Urothelium cell line (cell line): ENCODE measurements around the gene SEMA3A.
"Not testable (repeated sequence)": the region's sequence is repeated elsewhere in the genome, so short reads cannot be mapped to it uniquely, and the experiment has no call there.

ENCODE experiments used
- DNase-seq: peaks from one replicate; pipeline ENCODE4 v3.0.0; 2011; ENCODE audit warnings: low spot score, mixed read lengths
- FAIRE-seq: peaks from 2 replicates; lab custom pipeline; 2011; peaks lifted over from hg19 to GRCh38; lab: Jason Lieb, UNC

The SEMA3A gene

DNA sequence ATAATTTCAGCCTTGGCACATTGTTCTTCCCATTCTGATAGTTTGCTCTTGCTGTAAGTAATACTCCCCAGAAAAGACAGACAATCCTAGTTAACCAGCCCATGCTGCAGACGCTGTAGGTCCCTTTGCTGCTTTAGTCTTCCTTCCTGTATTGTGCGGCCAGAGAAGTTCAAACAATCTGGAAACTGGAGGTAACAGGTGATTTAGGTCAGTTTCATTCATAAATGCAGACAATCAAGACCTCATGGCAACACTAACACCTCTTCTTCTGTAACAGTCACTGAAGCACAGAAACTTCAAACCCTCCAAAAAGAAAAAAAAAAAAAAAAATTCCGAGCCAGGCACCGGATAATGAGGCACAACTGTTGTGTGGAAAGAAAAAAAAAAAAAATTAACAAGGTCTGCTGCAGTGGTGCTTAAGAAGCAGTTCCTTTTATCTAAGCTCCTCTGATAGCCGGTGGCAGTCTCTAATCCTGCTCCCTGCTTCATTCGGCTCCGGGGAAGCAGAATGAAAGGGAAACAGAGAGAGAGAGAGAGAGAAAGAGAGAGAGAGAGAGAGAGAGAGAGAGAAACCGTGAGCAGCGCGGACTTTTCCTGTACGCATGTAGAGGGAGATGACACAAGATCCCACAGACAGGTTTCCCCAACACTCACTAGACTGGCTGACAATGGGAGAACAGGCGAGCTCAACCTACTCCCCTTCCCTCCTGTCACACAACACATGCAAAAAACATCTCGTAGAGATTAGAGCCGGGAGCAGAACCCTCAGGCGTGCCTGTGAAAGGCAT lies at the start of gene SEMA3A:
Gene SEMA3A, minus strand, starts transcription at position 306 of the 788 bp plus-strand sequence. Its CDS starts 203 bp downstream, at position 103.
- peak; percentile 74 for FAIRE-seq
- peak; percentile 80 for DNase-seq

GRCh38 chr7:84243037-84243436 lies 48.4 kb upstream of the SEMA3A start:
- not testable (repeated sequence) for DNase-seq, FAIRE-seq

DNA sequence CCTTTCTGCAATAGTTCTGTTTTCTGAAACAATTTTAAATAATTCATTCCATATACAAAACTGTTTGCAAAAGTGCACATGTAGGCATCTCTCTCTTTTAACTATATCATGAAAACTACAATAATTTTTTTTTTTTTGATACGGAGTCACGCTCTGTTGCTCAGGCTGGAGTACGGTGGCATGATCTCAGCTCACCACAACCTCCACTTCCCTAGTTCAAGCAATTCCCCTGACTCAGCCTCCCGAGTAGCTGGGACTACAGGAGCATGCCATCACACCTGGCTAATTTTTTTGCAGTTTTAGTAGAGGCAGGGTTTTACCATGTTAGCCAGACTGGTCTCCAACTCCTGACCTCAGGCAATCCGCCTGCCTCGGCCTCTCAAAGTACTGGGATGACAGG lies 44.0 kb upstream of the SEMA3A start:
- DNase-seq (no peak), FAIRE-seq (no peak)

DNA sequence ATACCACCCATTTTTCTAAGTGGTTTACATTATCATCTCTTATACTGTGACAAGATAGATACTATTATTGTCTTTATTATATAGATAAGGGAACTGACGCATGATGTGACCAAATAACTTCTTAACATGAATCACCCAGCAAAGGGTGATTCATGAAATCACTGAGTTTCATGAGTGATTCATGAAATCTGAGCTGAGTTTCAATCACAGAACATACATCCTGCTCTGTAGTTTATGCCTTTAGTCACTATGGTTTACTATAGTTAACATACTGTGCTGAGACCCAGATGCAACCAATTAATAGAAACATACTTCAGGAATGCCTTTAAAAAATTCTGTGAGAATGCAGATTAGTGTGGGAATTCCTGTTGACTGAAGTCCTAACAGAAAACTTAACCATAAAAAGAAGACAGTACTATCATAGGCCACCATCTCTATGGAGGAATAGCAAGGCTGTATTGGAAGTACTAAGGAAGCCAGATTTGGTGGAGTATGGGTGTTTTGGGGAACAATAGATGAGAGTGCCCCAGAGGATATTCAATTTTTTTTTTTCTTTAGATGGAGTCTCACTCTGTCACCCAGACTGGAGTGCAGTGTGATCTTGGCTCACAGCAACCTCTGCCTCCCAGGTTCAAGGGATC lies 43.1 kb upstream of the SEMA3A start:
- FAIRE-seq (no peak), DNase-seq (peak; percentile 66)

DNA sequence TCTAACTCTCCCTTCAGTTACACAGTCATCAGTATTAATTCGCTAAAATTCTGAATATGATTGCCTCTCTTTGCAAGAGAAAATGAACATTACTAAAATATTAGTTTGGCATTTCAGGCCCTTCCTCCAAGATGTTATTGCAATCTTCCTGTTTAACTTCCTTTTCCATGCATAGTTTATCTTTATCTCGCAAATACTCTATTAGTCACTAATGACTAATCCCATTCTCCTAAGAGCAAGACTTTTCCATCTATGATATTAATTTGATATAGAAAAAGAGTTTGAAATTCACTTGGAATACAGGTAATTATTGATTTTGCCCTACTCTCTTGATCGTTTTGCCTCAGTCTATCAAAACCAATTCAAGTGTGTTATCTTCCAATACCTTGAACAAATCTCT lies 41.8 kb upstream of the SEMA3A start:
- FAIRE-seq (no peak), DNase-seq (no peak)

DNA sequence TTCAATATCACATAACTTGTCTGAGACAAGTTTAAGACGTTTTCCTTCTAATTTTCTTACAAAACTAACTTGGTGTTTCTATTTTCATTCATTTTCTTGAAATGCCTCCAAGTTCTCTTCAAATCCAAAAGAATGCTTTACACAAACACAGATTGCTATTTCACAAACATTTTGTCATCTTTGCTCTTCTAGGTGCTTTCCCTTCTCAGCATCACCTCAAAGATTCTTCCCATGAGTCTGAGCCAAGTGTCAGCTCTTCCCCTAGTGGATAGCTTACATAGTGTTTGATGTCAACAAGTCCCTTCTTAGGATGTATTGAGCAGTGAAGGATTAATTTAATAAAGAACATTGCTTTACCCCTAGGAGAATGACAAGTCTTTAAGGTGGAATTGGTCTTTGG lies 38.1 kb upstream of the SEMA3A start:
- FAIRE-seq, result no peak
- no peak for DNase-seq

DNA sequence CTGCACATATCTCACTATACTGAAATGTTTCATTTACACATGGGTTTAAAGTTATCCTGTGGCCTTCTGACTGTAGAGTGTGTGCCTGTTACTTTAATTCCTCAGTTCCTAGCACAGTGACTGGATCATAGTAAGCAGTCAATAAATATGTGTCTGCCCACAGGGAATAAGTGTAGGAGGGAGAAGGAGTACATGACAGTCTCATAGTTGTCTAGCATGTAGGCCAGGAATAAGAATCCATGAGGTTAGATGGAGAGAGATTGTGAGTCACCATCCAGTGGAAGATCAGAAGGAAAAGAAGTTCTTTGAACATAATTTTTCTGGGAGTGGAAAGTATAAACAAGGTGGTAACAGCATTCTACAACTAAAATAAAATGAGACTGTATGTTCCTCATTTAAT lies 36.6 kb upstream of the SEMA3A start:
- FAIRE-seq (no peak), DNase-seq (no peak)

DNA sequence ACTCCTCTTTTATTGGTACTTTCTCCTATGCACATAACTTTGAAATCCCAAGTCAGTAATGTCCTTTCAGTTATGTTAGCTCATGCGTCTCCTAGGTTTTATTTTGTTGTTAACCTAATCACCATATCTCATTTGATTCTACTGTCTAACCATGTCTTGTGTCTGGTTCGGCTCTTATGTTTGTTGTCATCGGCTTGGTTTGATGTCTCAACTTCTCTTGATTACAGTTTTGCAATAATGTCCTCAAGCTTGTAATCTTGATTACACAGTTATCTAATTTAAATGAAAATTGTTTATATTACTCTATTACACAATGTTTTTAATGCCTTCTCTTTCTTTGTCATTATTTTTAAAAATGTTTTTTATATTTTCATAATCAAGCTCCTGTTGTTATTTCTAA lies 35.9 kb upstream of the SEMA3A start:
- FAIRE-seq, result no peak

DNA sequence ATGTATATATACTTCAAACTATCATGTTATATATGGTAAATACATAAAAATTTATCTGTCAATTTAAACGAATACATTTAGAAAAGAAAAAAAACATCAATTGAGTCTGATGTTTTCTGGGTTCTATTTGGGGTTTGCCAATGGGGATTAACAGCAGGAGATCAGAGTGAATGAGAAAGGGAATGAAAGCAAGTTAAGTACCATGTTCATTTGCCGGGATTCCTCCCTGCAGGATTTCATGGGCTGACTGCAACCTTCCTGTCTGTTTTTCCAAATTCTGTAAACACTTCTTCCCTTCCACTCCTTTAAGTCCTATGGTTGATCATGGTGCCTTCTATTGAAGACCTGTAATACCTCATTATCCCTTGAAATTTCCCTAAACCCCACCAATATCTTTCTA lies 33.9 kb upstream of the SEMA3A start:
- DNase-seq, result no peak
- peak; percentile 35 for FAIRE-seq

More for the DNA sequence above, 35.9 kb upstream of the SEMA3A start:
- no peak for DNase-seq

DNA sequence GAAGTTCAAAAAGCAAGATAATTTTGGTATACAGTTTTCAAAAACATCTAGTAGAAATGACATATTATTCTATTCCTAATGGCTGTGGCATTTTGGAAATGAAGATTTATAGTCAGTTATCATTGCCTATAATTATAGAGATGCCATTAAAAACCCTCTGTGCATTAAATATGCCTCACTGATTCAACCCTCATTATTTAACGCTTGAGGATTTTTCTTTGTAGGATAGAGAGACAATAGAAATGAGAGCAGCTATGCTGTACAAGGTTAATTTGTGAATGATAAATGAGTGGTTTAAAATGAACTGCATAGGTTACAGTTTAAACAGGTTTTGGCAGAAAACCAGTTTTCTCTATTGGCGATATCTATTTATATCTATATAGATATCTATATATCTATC lies 32.2 kb upstream of the SEMA3A start:
- DNase-seq, result no peak
- no peak for FAIRE-seq

- FAIRE-seq (no peak), DNase-seq (no peak)
These were observed 29.9 kb upstream of the SEMA3A start for GRCh38 chr7:84224505-84224904.

DNA sequence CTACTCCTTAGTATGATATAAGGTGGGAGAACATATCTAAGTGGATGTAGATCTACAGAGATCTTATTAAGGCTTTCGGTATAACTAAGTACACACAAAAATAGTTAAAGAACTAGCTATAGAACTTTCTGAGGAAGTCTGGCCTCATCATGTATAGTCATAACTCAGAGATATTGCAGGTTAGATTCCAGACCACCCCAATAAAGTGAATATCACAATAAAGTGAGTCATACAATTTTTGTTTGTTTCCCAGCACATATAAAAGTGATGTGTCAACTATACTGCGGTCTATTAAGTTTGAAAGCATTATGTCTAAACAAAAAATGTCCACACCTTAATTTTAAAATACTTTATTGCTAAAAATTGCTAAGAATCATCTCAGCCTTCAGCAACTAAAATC lies 24.7 kb upstream of the SEMA3A start:
- no peak for FAIRE-seq
- no peak for DNase-seq

GRCh38 chr7:84218681-84219080 lies 24.1 kb upstream of the SEMA3A start:
- FAIRE-seq (no peak), DNase-seq (no peak)

DNA sequence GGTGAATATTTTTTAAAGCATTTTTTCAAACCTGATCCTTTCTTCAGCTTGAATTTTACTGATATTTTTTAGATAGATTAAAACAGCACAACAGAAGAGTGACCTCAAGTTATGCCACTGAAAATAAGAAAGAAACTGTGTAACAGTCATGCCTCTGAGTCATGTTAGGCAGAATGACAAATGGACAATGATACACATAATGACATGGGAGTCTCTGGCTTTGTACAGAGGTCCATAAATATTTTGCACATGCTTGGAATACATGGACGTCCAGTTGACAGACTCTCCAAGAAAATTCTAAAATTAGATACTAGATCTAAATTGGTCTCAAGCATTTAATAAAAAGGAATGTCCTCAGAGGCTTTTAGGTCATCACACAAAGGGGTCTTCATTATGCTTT lies 21.9 kb upstream of the SEMA3A start:
- FAIRE-seq (no peak), DNase-seq (no peak)

GRCh38 chr7:84214757-84215156 lies 20.2 kb upstream of the SEMA3A start:
- not testable (repeated sequence) for FAIRE-seq, DNase-seq

DNA sequence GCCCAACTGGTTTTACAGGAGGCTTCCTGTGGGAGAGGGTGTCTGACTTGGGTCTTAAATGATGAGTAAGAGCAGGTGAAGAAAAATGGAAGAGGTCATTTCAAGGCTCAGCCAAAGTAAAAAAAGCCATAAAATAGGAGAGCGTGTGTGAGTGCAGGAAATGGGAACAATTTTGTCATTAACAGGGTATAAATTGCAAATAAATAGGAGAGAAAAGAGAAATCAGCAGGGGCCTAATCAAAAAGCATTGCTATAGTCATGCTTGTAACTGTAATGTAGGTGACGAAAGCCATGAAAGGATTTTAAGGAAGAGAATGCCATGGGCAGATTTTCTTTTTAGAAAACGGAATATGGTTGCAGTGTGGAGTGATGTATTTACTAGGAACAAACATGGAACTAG lies 15.7 kb upstream of the SEMA3A start:
- FAIRE-seq, result no peak
- DNase-seq, result no peak

GRCh38 chr7:84209006-84209405 lies 14.4 kb upstream of the SEMA3A start:
- no peak for FAIRE-seq
- no peak for DNase-seq

DNA sequence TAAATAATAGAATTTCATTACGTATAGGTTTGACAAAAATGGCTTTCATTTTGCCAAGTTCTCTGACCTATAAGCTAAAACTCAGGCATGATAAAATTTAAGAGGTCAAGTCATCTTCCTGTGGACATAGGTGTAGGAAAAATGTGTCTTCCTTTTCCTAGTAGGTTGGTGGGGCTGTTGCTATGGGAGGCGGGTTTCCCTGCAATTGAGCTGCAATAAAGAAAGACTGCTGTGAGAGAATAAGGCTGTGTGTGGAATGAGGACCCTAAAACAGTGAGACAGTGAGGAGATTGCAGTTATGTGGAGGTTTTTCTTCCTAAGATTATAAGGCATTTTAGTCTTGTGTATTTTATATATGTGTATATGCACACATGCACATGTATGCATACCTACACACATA lies 13.0 kb upstream of the SEMA3A start:
- FAIRE-seq (no peak), DNase-seq (no peak)

GRCh38 chr7:84207025-84207424 lies 12.4 kb upstream of the SEMA3A start:
- FAIRE-seq, result no peak
- DNase-seq, result no peak

DNA sequence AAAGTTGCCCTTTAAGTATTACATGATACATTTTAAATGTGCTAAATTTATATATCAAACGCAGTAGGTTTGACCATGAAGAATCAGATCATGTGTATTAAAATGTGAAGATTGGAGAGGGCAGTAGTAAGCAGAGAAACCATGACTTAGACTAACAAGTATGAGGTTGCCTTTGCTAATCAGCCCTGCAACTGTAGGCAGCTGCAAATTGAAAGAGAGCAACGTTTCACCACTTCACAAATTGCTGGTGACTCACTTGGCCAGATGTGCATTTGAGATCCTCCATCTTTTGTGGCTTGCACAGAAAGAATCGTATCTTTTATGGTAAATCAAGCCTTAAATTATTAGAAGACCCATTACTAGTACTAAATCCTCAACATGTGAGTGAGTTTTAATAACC lies 10.1 kb upstream of the SEMA3A start:
- FAIRE-seq (peak; percentile 59), DNase-seq (no peak)

DNA sequence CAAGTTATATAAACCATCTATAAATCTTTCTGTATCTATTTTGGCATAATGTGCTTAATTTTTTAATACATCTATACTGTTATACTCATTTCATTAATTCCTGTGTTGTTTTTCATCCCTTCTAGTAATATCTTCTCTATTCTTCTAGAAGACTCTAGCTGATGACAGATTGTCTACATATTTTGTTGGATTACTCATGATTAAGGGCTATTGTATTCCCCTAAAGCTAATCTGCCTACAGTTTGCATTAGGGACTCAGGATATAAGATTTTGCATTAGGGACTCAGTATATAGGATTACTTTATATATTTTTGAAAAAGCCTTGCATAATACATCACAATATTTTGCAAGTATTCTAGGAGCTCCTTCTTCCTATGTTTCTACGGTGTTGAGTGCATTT lies 8.3 kb upstream of the SEMA3A start:
- FAIRE-seq (no peak), DNase-seq (no peak)

DNA sequence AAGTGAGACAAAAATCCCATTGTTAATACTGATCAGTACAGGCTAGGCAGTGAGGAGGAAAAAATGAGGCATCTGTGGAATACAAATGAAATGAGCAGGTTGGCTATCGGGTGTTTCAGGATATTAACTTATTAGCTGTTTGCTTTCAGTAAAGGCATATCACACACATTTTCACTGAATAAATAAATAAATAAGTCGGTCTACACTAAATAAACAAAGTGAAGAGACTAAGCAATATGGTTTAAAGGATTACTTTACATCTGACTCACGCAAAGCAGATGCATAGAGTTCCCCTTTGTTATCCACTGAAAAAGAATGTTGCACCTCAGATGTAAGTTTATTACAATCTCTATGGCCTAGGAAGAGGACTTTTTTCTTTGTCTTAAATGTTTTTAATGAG lies 6.3 kb upstream of the SEMA3A start:
- FAIRE-seq (no peak), DNase-seq (no peak)
